HG02884 (cell line): ENCODE results near the gene ADAMTS13.
"Not testable (repeated sequence)": the region's sequence is repeated elsewhere in the genome, so short reads cannot be mapped to it uniquely, and the experiment has no call there.

ENCODE experiments used
- ATAC-seq: cut with Tn5 transposase; IDR thresholded peaks from one replicate; pipeline ENCODE4 v1.9.1; 2021; ENCODE audit warnings: mild to moderate bottlenecking, moderate library complexity; ENCODE audit not compliant: unreplicated experiment

The ADAMTS13 gene

DNA sequence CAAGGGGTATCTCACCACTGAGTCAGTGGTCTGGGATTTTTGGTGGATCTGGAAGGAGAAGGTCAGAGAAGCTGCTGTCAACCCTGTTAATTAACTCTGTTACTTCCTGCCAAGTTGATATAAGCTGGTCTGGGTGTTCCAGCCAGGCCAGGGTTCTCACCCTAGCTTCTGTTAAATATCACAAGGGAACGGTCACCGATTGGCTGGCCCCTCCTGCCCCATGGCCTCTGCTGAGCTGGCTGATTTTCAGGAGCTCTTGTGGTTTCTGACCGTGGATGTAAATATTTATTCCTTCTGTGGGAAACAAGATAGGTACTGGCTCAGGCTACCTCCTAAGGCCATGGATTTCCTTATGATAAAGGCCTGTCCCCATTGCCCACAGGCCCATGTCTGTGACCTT is 1.0 kb downstream of the ADAMTS13 start:
- no peak for ATAC-seq

DNA sequence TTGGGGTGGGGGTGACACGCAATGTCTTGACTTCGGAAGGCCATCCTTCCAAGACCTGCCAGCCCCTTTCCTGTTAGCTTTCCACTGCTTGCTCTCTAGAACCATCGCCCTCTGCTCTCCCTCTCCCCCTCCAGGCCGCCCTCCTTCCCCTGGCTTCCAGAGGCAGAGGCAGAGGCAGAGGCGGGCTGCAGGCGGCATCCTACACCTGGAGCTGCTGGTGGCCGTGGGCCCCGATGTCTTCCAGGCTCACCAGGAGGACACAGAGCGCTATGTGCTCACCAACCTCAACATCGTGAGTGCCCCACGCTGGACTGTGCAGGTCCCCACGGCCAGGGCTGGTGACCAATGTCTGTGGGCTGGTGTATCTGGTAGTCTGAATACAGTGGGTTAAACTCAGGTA is 2.0 kb downstream of the ADAMTS13 start:
- no peak for ATAC-seq

DNA sequence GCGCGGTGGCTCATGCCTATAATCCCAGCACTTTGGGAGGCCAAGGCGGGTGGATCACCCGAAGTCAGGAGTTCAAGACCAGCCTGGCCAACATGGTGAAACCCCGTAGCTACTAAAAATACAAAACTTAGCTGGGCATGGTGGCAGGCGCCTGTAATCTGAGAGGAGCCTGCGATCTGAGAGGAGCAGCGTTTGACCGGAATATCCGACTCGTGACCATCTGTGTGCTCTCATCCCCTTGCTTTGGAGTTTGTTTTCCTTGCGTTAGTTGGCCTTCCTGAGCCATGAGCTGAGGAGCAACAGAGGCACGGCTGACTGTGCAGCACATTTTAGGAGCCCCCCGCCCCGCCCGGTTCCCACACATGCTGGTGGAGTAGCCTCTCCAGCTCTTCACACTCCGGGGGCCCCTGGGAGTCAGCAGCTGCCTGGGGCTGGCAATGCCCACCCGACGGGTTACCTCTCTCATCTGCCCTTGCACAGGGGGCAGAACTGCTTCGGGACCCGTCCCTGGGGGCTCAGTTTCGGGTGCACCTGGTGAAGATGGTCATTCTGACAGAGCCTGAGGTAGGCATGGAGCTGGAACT is 3.0 kb downstream of the ADAMTS13 start:
- ATAC-seq: no peak

DNA sequence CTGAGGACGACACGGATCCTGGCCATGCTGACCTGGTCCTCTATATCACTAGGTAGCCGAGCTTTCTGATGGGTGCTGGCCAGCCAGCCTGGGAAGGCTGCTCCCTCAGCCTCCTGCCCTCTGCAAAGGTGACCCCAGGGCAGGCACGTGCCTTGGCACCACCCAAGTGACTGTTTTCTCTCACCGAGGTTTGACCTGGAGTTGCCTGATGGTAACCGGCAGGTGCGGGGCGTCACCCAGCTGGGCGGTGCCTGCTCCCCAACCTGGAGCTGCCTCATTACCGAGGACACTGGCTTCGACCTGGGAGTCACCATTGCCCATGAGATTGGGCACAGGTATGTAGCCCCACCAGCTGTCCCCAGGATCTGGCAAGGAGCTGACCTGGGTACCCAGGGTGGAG is 3.8 kb downstream of the ADAMTS13 start:
- no peak for ATAC-seq

DNA sequence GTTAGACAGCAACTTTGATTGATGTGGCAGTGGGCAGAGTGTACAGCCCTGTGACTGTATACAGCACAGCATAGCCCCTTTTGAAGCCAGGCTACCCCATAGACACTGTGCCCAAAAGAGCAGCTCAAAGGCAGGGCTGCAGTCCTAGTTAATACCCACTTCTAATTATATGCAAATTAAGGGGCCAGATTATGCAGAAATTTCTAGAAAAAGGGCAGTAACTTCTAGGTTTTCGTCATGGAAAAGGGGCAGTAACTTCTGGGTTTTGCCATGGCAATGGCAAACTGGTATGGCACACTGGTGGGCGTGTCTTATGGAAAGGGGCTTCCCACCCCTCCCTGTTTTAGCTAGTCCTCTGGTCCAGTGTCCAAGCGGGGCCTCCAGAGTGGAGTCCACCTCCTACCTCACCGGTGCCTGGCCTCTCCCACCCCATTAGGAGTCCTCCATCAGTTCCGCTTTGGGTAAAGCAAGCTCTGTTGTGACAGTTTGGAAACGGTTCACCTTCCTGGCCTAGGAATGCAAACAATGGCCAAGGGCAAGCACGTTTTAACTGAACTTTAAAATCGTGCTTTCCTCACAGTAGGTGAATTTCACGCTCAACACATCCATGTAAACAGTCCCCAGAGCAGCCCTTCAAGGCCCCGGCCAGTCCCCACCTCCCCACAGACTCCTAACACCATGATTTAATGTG is 5.6 kb downstream of the ADAMTS13 start:
- no peak for ATAC-seq

DNA sequence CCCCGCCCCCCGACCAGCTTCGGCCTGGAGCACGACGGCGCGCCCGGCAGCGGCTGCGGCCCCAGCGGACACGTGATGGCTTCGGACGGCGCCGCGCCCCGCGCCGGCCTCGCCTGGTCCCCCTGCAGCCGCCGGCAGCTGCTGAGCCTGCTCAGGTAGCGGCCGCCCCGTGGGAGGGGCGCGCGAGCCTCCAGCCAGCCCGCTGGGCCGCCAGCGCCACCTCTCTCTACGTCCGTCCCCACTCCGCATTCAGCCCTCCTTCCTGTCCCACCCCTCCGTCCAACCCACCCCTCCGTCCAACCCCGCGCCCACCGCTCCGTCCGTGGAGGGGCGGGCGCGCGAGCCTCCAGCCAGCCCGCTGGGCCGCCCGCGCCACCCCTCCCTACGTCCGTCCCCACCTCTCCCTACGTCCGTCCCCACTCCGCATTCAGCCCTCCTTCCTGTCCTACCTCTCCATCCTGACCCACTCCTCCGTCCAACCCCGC is 6.5 kb downstream of the ADAMTS13 start:
- ATAC-seq: no peak

DNA sequence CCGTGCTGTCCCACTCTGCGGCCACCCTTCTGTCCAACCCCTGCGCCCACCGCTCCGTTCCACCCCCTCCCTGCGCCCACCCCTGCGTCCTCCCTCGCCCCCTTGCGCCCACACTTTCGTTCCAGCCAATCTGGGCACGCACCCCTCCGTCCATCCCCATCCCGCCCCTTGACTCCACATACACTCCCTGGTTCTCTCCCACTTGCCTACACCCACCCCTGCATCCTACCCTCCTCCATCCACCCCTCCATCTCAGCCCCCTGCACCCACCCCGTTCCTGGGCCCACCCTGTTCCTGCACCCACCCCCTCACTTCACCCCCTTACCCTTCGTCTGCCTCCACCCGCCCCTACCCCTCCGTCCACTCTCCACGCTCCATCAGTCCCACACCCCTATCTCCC is 7.0 kb downstream of the ADAMTS13 start:
- ATAC-seq: no peak

DNA sequence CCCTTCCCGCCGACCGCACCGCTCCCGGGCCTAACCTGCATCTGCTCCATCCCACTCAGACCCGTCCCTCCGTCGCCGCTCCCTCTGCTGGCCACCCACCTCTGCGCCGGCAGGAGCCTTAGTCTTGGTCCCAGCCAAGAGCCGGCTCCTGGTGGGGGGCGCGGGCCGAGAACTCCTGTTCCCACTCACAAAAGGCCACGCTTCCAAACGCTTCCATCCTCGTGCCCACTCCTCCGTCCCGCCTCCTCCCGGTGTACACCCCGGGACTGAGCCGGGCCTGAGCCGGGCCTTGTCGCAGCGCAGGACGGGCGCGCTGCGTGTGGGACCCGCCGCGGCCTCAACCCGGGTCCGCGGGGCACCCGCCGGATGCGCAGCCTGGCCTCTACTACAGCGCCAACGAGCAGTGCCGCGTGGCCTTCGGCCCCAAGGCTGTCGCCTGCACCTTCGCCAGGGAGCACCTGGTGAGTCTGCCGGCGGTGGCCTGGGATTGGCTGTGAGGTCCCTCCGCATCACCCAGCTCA is 7.5 kb downstream of the ADAMTS13 start:
- no peak for ATAC-seq

DNA sequence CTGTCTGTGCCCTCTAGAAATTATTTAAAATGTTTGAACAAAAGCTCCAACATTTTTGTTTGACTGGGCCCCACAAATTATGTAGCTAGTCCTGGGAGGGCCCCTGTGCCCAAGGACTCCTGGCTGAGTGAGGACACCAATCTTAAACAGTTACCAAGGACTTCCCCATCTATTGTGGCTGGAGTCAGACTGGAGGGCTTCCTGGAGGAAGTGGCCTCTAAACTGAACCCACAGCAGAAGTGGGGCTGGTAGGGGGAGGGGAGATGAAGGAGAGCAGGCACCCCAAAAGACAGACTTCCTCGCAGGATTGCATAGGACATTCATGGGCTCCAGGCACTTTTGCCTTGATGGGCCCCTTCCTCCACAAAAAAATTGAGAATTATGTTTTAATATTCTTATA is 8.1 kb downstream of the ADAMTS13 start:
- ATAC-seq: no peak

DNA sequence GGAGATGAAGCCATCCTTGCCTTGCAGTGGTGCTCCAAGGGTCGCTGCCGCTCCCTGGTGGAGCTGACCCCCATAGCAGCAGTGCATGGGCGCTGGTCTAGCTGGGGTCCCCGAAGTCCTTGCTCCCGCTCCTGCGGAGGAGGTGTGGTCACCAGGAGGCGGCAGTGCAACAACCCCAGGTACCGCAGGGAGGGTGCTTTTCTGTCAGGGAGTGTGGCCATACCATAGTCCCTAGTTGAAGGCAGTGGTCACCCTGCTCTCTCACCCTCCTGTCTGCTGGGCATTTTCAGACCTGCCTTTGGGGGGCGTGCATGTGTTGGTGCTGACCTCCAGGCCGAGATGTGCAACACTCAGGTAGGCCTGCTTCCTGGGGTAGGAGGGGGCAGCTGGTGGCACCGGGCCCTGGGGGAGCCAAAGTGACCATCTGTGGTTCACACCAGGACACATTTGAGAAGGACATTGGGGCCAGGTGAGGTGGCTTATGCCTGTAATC is 11.2 kb downstream of the ADAMTS13 start:
- ATAC-seq: no peak

DNA sequence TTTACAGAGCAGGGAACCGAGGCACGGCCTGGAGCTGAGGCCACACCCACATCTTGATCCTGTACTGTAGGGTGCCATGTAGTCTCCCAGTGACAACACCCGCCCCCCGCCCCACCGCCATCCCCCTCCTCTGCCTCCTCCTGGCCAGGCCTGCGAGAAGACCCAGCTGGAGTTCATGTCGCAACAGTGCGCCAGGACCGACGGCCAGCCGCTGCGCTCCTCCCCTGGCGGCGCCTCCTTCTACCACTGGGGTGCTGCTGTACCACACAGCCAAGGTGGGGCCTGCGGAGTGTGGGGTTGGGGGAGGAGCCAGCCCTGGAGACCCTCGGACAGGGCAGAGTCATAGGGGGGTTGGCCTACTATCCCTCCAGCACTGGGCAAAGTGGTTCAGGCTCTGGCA is 14.5 kb downstream of the ADAMTS13 start:
- ATAC-seq: no peak

DNA sequence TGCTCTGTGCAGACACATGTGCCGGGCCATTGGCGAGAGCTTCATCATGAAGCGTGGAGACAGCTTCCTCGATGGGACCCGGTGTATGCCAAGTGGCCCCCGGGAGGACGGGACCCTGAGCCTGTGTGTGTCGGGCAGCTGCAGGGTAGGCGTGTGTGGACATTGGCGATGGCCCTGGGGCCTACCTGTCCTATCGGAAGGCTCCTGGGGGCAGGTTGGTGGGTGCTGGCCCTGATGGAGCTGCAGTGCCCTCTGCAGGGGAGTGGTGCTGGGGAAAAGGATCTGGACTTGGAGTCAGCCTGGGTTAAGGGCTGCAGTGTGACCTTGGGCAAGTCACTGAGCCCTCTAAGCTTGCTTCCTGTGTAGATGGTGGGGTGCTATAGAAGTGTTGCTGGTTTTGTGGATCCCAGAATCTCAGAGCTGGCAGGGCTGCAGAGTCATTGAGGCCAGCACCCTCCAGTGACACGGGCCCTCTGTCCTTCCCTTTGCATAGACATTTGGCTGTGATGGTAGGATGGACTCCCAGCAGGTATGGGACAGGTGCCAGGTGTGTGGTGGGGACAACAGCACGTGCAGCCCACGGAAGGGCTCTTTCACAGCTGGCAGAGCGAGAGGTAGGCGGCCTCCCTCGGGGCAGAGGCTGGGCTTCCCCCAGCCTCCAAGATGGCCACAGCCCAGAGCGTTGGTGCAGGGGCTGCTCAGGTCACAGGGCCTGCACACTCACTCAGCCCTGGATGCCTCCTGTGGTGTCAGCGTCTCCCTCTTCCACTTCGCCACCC is 15.8 kb downstream of the ADAMTS13 start:
- ATAC-seq: no peak

DNA sequence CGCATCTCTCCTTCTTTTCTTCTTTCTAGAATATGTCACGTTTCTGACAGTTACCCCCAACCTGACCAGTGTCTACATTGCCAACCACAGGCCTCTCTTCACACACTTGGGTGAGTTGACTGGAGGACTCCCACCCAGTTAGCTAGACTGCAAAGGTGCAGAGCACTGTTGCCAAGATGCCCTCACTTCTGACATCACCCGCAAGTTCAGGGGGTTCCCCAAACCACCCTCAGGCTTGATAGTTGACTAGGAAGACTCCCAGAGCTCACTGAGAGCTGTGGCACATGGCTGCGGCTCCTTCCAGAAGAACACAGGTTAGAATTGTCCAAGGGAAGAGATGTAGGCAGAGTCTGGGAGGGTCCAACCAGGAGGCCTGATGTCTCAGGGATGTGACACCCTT is 17.2 kb downstream of the ADAMTS13 start:
- no peak for ATAC-seq

DNA sequence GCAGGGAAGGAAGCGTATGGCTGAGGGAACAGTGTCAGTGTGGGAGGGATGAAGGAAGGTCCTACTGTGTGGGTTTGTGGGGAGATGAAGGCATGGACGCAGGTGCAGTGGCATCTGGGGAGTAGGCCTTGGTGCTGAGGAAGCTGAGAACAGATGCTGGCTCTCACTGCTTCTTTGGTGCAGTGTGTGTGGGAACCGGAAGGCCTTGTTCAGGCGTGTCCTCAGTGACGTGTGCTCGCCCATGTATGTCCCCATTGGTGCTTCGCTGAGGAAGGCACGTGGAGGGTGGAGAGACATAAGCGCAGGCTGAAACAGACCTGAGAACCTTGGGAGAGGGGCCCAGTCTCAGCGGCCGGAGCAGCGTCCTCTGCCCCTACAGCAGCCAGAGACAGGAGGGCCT is 18.7 kb downstream of the ADAMTS13 start:
- ATAC-seq: no peak

DNA sequence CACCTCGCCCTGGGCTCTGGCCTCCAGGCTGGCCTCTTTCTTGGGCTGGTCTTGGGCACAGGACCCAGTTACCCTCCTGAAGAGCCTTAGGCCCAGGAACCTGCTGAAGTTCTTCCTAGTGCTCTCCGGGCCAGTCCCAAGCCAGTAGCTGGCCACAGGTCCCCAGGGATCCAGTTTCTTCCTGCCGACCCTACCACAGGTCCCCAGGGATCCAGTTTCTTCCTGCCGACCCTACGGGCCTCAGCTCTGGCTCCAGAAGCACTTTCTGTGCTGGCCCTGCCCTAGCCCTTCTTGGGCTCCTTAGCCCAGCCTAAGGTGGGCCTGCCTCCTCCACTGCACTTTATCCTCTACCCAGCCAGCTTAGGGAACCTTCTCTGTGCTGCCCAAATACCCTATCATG is 19.4 kb downstream of the ADAMTS13 start:
- no peak for ATAC-seq

DNA sequence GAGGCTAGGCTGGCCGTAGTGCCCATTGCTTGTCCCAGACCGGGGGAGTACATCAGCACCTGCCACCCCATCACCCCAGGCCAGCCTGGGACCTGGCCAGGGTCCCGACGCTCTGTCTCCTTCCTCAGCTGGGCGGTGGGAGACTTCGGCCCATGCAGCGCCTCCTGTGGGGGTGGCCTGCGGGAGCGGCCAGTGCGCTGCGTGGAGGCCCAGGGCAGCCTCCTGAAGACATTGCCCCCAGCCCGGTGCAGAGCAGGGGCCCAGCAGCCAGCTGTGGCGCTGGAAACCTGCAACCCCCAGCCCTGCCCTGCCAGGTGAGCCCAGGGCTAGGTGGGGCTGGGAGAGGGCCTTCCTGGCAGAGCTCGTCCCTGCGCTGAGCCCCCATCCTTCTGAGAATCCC is 21.1 kb downstream of the ADAMTS13 start:
- no peak for ATAC-seq

DNA sequence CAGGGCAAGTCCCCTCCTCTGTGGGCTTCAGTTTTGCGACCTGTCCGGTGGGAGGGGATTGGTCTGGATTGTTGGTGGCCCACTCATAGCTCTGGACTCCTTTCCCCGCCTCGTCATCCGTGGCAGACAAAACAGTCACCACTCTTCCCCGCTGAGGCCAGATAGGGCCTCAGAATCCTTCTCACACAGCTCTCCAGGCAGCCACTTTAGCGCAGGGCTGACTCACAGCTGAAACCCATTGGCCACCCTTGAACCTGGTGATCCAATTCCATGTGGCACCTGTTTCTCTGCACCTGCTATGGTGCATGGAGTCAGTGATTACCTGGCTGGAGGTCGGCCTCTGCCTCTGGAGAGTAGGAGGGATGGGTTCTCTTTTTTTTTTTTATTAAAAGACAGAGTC is 21.8 kb downstream of the ADAMTS13 start:
- no peak for ATAC-seq

DNA sequence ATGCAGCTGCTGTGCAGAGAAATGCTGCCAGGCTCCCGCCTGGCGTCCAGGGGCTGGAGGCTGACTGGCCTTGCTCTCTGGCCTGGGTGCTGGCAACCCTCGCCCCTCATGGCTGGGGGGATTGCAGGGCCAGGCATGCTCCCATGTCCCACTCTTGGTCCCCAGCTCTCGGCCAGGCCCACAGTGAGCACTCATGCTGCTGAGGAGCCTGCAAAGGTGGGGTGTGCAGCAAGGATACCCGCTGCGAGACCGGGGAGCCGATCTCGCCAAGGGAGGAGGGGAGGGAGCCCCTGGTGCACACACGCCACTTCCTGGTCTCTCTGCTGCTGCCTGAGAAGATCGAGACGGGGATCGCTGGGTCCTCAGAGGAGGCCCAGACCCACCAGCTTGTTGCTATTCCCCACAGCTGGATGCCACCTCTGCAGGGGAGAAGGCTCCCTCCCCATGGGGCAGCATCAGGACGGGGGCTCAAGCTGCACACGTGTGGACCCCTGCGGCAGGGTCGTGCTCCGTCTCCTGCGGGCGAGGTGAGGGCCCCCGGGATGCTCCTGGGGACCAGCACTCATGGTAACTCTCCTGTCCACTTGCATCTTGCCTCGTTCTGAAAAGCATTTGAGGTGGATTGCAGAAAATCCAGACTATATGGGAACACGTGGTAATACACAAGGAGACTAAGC is 23.3 kb downstream of the ADAMTS13 start:
- no peak for ATAC-seq

DNA sequence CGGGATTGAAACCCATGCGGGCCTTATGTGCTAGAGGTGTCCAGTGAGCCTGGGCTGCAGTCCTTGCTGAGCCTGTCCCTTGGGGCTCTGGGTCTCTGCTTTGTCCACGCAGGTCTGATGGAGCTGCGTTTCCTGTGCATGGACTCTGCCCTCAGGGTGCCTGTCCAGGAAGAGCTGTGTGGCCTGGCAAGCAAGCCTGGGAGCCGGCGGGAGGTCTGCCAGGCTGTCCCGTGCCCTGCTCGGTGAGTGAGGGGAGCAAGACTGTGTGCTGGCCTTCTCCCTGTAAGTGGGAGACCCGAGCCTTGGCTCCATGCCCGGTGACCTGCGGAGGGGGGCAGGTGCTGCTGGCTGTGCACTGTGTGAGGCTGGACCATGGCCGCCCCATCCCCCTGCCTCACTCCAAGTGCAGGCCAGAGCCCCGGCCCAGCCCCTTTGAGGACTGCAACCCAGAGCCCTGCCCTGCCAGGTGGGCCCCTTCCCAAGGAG is 26.4 kb downstream of the ADAMTS13 start:
- no peak for ATAC-seq

DNA sequence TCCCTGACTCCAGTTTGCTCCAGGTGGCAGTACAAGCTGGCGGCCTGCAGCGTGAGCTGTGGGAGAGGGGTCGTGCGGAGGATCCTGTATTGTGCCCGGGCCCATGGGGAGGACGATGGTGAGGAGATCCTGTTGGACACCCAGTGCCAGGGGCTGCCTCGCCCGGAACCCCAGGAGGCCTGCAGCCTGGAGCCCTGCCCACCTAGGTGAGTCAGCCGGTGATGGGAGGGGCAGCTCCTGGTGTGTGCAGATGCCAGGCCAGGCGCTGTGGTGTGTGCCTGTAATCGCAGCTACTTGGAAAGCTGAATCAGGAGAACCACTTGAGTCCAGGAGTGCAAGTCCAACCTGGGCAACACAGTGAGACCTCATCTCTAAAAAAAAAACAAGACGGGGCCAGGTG is 27.6 kb downstream of the ADAMTS13 start:
- no peak for ATAC-seq

DNA sequence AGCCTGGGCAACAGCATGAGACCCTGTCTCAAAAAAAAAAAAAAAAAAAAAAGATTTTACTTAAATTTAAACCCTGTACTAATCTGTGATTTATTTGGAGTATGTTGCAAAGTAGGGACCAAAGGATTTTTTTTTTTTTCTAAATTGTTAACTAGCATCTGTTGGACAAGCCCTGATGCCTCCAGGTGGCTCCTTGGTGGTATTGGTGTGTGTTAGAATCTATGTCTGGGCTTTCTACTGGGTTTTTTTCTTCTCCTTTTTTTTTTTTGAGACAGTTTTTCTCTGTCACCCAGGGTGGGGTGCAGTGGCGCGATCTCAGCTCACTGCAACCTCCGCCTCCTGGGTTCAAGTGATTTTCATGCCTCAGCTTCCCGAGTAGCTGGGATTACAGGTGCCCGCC is 29.7 kb downstream of the ADAMTS13 start:
- not testable (repeated sequence) for ATAC-seq
